ENCODE results near the gene BRD3OS. TPM values are rescaled to one million over a fixed set of nuclear protein-coding genes. Genes with fewer than 3 reads are reported as not detected.
A peak's percentile ranks its signal among the peaks of the same experiment; 100 is the strongest.

BRD3OS gene
- total and polyA plus RNA-seq, 2 of the 13 experiments (the other 11 are each of a cell fraction or from before 2014, with no cell fraction given), result 4.9 to 5.7 TPM

- TF ChIP-seq ZNF639 (CRISPR knock-in tag; conservative IDR thresholded peaks at IDR 0.05), result no peak
- TF ChIP-seq ZNF576 (CRISPR knock-in tag; IDR thresholded peaks at IDR 0.05), result no peak
- TF ChIP-seq ZBTB49 (CRISPR knock-in tag; IDR thresholded peaks at IDR 0.05; ENCODE audit: borderline replicate concordance), result peak; percentile 16; the same call in 1 of the 2 replicates
- TF ChIP-seq ZNF274 (CRISPR knock-in tag; IDR thresholded peaks at IDR 0.05), result 0 out of 2 replicates have a peak, but pooled peaks have one; percentile 6
- TF ChIP-seq KIAA2018 (CRISPR knock-in tag; IDR thresholded peaks at IDR 0.05; ENCODE audit: borderline replicate concordance), result no peak
- no peak for TF ChIP-seq IKZF1 (IDR thresholded peaks at IDR 0.05)
- no peak for TF ChIP-seq TERF1 (CRISPR knock-in tag; IDR thresholded peaks at IDR 0.05)
- no peak for TF ChIP-seq ONECUT2 (CRISPR knock-in tag; IDR thresholded peaks at IDR 0.05)
- TF ChIP-seq ZNF773 (CRISPR knock-in tag; IDR thresholded peaks at IDR 0.05; ENCODE audit: borderline replicate concordance), result no peak
These were observed 30.8 kb upstream of the BRD3OS start (continued) for GRCh38 chr9:133994353-133995011.
